Measurements from ENCODE around the gene CSMD2.
A peak's percentile ranks its signal among the peaks of the same experiment; 100 is the strongest.

CSMD2 gene

DNA sequence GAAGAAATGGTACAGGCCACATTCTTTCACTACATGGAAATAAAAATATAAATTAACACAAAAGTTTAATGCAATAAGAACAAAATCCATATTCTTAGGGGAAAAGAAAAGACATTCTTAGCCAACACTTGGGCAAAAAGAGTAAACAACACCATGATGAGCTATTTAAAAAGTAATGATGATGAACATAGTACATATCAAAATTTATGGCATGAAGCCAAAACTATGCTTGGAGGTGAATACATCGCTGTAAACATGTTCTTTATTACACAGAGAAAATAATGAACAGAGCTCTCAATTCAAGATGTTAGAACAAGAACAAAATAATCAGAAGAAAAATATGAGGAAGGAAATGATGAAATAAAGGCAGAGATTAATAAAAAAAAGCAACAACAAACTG lies 534.3 kb downstream of the CSMD2 start:
- TF ChIP-seq YY1 (IDR thresholded peaks at IDR 0.05; ENCODE audit: low read depth) (no peak), USF1 (IDR thresholded peaks at IDR 0.05) (no peak), REST (IDR thresholded peaks at IDR 0.05; ENCODE audit: low read depth) (no peak), TAF1 (IDR thresholded peaks at IDR 0.05; ENCODE audit: low read depth) (no peak), ZBTB7A (IDR thresholded peaks at IDR 0.05; ENCODE audit: low read depth) (no peak)

- TF ChIP-seq EGR1 (IDR thresholded peaks at IDR 0.05) (no peak), TEAD4 (IDR thresholded peaks at IDR 0.05) (no peak), ZBTB7A (IDR thresholded peaks at IDR 0.05; ENCODE audit: low read depth) (no peak), YY1 (IDR thresholded peaks at IDR 0.05; ENCODE audit: low read depth) (no peak), REST (IDR thresholded peaks at IDR 0.05; ENCODE audit: low read depth) (no peak), TAF1 (IDR thresholded peaks at IDR 0.05; ENCODE audit: low read depth) (no peak)
Observed at GRCh38 chr1:33626801-33627200, 538.2 kb downstream of the CSMD2 start.

DNA sequence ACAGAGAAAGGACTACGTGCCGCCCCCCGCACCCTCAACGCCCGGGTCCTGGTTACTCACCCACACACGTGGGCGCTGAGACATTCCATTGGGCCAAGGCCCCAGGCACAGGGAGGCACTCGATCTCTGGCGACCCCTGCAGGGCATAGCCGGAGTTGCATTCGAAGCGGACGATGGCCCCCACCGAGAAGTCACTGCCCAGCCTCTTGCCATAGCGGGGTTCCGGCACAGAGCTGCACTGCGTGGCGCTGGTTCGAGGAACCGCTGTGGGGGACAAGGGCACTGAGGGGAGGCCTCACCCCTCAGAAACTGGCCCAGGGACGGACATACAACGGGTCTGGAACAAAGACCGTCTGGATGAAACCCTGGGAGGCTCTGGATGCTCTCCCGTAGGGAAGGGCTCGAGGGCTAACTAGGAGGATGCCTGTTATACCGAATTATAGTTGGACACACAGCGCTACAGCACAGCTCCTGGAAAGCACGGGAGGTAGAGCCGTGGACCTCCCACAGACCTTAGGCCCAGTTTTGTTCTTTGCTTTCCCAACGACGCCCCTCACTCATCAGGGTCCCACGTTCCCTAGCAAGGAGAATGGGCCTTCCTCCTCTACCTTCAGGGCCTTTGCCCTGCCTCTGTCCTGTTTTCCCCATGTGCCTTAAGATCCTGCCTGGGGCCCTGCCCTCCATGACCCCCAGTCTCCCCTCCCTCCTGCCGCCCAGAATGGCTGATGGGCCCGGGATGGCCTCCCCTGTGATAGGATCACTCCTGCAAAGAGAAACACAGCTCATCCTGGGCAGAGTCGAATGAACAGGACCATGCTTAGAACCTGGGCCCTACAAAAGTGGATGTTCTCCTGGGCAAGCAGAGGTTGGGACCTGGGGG lies 539.8 kb downstream of the CSMD2 start:
- TF ChIP-seq YY1 (IDR thresholded peaks at IDR 0.05; ENCODE audit: low read depth) (no peak), TCF12 (IDR thresholded peaks at IDR 0.05; ENCODE audit: low read depth) (no peak), RAD21 (IDR thresholded peaks at IDR 0.05; ENCODE audit: low read depth) (peak; percentile 30; the same call in 1 of the 2 replicates), EGR1 (IDR thresholded peaks at IDR 0.05) (no peak)

DNA sequence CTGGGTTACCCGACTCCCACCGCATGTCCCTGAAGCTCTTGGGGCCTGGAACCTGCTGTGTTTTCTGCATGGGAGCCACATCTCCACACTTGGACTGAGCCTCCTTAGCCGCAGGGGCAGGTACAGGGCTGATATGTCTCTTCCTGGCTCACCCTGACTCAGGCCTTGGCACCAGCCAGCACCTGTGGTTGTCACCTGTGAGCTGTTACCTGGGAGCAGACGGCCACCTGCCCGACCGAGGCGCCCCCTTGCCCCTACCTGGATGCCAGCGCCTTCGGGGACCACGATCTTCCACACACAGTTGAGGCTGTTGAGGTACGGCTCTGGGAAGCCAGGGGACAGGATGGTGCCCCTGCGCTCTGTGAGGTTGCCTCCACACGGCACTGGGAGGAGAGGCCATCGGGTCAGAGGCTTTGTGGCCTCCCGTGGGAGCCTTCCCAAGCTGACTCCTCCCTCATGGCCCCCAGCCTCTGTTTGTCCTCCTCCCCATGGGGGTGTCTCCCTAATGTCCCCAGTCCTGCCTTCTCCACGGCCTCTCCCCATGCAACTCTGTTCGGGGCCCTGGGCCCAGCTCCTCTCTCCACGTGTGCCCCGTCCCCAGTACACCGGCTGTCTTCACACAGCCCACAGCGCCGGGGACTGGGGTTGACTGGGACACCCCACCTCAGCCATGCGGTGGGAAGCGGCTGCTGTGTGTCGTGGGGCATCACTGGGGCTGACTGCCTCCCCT lies 540.6 kb downstream of the CSMD2 start:
- TF ChIP-seq USF1 (IDR thresholded peaks at IDR 0.05), result no peak
- no peak for TF ChIP-seq EGR1 (IDR thresholded peaks at IDR 0.05)
- no peak for TF ChIP-seq CEBPB (IDR thresholded peaks at IDR 0.05)
- no peak for TF ChIP-seq YY1 (IDR thresholded peaks at IDR 0.05; ENCODE audit: low read depth)
- no peak for TF ChIP-seq EP300 (IDR thresholded peaks at IDR 0.05; ENCODE audit: borderline replicate concordance)
- TF ChIP-seq TAF1 (IDR thresholded peaks at IDR 0.05; ENCODE audit: low read depth), result no peak
- TF ChIP-seq REST (IDR thresholded peaks at IDR 0.05; ENCODE audit: low read depth), result no peak
- TF ChIP-seq TEAD4 (IDR thresholded peaks at IDR 0.05), result no peak
- no peak for TF ChIP-seq FOXM1 (IDR thresholded peaks at IDR 0.05; ENCODE audit: borderline replicate concordance, low read depth)
- TF ChIP-seq, protein P1, sequence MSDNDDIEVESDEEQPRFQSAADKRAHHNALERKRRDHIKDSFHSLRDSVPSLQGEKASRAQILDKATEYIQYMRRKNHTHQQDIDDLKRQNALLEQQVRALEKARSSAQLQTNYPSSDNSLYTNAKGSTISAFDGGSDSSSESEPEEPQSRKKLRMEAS (IDR thresholded peaks at IDR 0.05), result no peak
- TF ChIP-seq TCF12 (IDR thresholded peaks at IDR 0.05; ENCODE audit: low read depth), result no peak
- TF ChIP-seq RAD21 (IDR thresholded peaks at IDR 0.05; ENCODE audit: low read depth), result no peak
- TF ChIP-seq NFIC (IDR thresholded peaks at IDR 0.05), result no peak
- no peak for TF ChIP-seq ZBTB7A (IDR thresholded peaks at IDR 0.05; ENCODE audit: low read depth)
- TF ChIP-seq CREB1 (IDR thresholded peaks at IDR 0.05; ENCODE audit: low read depth), result no peak
